Esophagus muscularis mucosa (tissue), 4 donors: ENCODE measurements around the gene TTBK2.
"Not testable (repeated sequence)": the region's sequence is repeated elsewhere in the genome, so short reads cannot be mapped to it uniquely, and the experiment has no call there.

Experiments used
- EP300 ChIP-seq: sonication (generic); formaldehyde crosslinking; IDR thresholded peaks from one replicate; pipeline ENCODE4 v1.6.1; 2017; ENCODE audit warnings: antibody characterized with exemption
- POLR2A ChIP-seq: fragments of 450-650 bp; IDR thresholded peaks from one replicate; pipeline ENCODE4 v1.6.1; 2017; ENCODE audit warnings: antibody characterized with exemption, moderate library complexity, mild to moderate bottlenecking, low read depth
- POLR2AphosphoS5 ChIP-seq, 2 donors: sonication (generic); formaldehyde crosslinking; IDR thresholded peaks; one replicate each; pipeline ENCODE4 v1.6.1; 2017; ENCODE audit warnings: antibody characterized with exemption in 2 of 2
- TF ChIP-seq, protein P1 (sequence below), 3 experiments: fragments of 200-600 bp in 2 of 3; fragments of 450-650 bp in 1 of 3; sonication (generic) in 2 of 3; IDR thresholded peaks; one replicate each; pipeline ENCODE4 v1.5.1; 2017 to 2019; ENCODE audit warnings: antibody characterized with exemption in 3 of 3, mild to moderate bottlenecking in 2 of 3, moderate library complexity in 1 of 3

DNA sequence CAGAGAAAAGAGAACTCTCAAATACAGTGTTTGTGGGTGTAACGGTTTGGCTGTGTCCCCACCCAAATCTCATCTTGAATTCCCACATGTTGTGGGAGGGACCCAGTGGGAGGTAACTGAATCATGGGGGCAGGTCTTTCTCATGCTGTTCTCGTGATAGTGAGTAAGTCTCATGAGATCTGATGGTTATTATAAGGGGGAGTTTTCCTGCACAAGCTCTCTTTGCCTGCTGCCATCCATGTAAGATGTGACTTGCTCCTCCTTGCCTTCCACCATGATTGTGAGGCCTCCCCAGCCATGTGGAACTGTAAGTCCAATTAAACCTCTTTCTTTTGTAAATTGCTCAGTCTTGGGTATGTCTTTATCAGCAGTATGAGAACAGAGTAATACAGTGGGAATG lies 158.8 kb downstream of the TTBK2 start:
- TF ChIP-seq, protein P1, sequence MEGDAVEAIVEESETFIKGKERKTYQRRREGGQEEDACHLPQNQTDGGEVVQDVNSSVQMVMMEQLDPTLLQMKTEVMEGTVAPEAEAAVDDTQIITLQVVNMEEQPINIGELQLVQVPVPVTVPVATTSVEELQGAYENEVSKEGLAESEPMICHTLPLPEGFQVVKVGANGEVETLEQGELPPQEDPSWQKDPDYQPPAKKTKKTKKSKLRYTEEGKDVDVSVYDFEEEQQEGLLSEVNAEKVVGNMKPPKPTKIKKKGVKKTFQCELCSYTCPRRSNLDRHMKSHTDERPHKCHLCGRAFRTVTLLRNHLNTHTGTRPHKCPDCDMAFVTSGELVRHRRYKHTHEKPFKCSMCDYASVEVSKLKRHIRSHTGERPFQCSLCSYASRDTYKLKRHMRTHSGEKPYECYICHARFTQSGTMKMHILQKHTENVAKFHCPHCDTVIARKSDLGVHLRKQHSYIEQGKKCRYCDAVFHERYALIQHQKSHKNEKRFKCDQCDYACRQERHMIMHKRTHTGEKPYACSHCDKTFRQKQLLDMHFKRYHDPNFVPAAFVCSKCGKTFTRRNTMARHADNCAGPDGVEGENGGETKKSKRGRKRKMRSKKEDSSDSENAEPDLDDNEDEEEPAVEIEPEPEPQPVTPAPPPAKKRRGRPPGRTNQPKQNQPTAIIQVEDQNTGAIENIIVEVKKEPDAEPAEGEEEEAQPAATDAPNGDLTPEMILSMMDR (IDR thresholded peaks at IDR 0.05), result not testable (repeated sequence)
- TF ChIP-seq POLR2A; POLR2AphosphoS5 (IDR thresholded peaks at IDR 0.05); EP300: not testable (repeated sequence)
